ENCODE data around the gene EIF4A3.
"Not testable (repeated sequence)": the region's sequence is repeated elsewhere in the genome, so short reads cannot be mapped to it uniquely, and the experiment has no call there.

Gene EIF4A3

GRCh38 chr17:80099291-80100034 is 47.5 kb downstream of the EIF4A3 start:
- DNase-seq (ENCODE audit: low read depth), result no peak

- DNase-seq (ENCODE audit: low read depth), result no peak
These were observed 48.9 kb downstream of the EIF4A3 start for GRCh38 chr17:80097844-80098691.

- DNase-seq (ENCODE audit: low read depth), result no peak
These were observed 49.8 kb downstream of the EIF4A3 start for GRCh38 chr17:80097127-80097621.

- DNase-seq (ENCODE audit: low read depth), result no peak
These were observed 50.3 kb downstream of the EIF4A3 start for GRCh38 chr17:80096561-80097021.

GRCh38 chr17:80095844-80096475 is 51.0 kb downstream of the EIF4A3 start:
- no peak for DNase-seq (ENCODE audit: low read depth)

- DNase-seq (ENCODE audit: low read depth), result no peak
These were observed 51.7 kb downstream of the EIF4A3 start for GRCh38 chr17:80095038-80095843.

- no peak for DNase-seq (ENCODE audit: low read depth)
These were observed 54.0 kb downstream of the EIF4A3 start for GRCh38 chr17:80092959-80093358.

DNA sequence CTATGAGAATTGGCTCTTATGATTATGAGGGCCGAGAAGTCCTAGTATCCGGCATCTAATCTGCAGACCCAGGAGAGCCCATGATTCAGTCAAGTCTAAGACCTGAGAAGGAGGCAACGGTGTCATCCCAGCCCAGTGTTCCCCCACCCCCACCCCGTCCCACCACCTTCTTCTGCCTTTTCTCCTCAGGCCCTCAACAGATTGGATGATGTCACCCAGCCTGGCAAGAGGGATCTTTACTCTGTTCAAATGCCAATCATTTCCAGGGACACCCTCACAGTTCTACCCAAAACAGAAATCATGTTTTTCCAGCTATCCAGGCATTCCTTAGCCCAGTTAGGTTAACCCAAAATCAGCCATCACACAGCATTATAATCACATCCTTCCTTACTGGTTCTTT is 55.6 kb downstream of the EIF4A3 start:
- no peak for DNase-seq (ENCODE audit: low read depth)

DNA sequence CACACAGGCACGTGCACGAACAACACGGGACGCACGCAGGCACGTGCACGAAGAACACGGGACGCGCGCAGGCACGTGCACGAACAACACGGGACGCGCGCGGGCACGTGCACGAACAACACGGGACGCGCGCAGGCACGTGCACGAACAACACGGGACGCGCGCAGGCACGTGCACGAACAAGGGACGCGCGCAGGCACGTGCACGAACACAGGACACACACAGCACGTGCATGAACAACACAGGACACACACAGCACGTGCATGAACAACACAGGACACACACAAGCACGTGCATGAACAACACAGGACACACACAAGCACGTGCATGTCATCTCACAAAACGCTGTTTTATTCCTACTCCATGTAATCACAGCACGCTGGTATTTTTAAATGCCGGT is 56.8 kb downstream of the EIF4A3 start:
- DNase-seq (ENCODE audit: low read depth), result not testable (repeated sequence)

- DNase-seq (ENCODE audit: low read depth), result no peak
These were observed 57.2 kb downstream of the EIF4A3 start for GRCh38 chr17:80089762-80090161.

GRCh38 chr17:80087346-80088265 is 59.3 kb downstream of the EIF4A3 start:
- DNase-seq (ENCODE audit: low read depth), result no peak

DNA sequence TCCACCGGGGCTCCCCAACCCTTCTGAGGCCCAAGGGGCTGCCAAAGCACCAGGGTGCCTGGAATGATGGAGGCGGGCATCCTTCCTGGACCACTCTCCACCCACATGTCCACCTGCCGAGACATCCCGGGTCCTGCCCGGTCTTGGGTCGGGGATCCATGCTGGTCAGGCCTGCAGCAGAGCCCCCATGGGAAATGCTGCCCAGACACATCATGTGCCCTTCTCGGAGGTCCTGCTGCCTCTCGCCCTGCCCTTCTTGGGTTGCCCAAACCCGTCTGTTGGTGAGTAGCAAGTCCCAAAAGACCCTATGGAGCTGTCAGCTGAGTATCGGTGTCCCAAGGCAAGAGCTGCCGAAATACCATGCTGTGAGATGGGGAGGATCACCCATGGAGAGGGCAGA is 60.3 kb downstream of the EIF4A3 start:
- no peak for DNase-seq (ENCODE audit: low read depth)

DNA sequence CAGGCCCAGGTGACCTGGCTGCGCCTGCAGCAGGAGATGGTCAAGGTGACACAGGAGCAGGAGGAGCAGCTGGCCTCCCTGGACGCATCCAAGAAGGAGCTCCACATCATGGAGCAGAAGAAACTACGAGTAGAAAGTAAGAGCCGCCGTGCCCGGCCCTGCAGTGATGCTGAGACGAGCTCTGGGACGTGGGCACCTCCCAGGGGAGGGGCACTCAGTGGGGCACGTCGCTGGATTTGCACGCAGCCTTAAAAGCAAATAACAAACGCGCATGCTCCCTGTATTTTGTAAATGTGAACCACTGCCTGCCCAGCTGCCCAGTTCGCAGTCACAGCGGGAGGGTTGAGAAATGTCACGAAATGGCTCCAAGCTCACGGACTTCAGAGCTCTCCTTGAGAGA is 60.8 kb downstream of the EIF4A3 start:
- no peak for DNase-seq (ENCODE audit: low read depth)

DNA sequence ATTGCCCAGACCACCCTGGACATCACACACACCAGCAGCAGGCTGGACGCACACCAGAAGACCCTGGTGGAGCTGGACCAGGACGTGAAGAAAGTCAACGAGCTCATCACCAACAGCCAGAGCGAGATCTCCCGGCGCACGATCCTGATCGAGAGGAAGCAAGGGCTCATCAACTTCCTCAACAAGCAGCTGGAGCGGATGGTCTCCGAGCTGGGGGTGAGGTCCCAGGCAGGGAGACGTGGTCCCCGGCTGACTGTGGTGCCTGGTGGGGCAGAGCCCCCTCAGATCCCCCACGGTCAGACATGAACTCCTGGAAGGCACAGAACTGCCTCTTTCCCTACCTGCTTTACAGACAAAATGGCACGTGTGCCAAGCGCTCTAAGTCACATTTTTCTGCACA is 62.2 kb downstream of the EIF4A3 start:
- no peak for DNase-seq (ENCODE audit: low read depth)
